HG03066 (cell line): ENCODE measurements around the gene CLCF1.
"Not testable (repeated sequence)": the region's sequence is repeated elsewhere in the genome, so short reads cannot be mapped to it uniquely, and the experiment has no call there.

Source experiments
- ATAC-seq: cut with Tn5 transposase; IDR thresholded peaks from one replicate; pipeline ENCODE4 v1.9.1; 2021; ENCODE audit warnings: low read depth; ENCODE audit not compliant: unreplicated experiment

CLCF1 gene

DNA sequence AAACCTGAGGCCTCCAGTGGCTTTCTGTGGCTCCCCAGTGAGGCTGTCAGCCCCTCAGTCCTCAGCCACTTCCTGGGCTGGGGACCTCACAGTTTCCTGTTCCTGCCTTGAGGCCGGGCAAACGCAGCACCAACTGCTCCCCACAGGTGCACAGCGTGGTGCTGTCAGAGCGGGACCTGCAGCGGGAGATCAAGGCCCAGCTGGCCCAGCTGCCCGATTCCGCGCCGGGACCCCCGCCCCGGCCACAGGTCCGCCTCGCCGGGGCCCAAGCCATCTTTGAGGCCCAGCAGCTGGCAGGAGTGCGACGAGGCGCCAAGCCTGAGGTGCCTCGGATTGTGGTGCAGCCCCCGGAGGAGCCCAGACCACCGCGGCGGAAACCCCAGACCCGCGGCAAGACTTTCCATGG is 35.9 kb upstream of the CLCF1 start:
- ATAC-seq = peak; percentile 58

- ATAC-seq = no peak
Measured at GRCh38 chr11:67408437-67409200, 35.2 kb upstream of the CLCF1 start.

- no peak for ATAC-seq
Measured at GRCh38 chr11:67407688-67408163, 34.3 kb upstream of the CLCF1 start.

DNA sequence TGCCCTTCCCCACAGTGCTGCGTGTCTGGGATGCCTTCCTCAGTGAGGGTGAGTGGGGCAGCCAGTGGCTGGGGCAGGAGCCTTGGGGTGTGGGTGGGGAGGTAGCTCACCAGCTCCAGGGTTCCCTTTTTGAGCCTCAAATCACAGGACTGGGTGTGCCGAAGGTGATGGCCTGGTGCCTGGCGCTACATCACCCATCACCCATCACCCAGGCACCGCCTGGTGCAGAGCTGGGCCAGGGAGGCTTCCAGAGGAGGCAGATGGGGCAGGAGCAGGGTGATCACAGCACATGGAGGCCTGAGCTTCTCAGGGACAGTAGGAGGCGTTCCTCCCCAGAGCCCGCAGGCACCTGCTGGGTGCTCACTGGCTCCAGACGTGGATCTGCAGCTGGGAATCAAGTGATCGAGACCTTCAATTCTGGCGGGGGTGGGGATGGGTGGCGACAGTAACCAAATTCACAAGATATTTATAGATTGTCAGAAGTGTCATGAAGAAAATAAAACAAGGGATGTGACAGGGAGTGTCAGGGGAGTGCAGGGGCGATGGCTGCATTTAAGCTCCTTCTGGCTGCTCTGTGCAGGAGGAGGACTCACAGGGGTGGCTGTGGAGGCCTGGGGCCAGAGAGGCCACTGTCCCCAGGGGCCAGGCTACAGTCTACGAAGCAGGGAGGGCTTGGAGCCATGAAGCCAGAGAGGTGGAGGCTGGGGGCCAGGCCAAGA is 33.7 kb upstream of the CLCF1 start:
- no peak for ATAC-seq

GRCh38 chr11:67406420-67406968 is 33.1 kb upstream of the CLCF1 start:
- ATAC-seq = no peak

DNA sequence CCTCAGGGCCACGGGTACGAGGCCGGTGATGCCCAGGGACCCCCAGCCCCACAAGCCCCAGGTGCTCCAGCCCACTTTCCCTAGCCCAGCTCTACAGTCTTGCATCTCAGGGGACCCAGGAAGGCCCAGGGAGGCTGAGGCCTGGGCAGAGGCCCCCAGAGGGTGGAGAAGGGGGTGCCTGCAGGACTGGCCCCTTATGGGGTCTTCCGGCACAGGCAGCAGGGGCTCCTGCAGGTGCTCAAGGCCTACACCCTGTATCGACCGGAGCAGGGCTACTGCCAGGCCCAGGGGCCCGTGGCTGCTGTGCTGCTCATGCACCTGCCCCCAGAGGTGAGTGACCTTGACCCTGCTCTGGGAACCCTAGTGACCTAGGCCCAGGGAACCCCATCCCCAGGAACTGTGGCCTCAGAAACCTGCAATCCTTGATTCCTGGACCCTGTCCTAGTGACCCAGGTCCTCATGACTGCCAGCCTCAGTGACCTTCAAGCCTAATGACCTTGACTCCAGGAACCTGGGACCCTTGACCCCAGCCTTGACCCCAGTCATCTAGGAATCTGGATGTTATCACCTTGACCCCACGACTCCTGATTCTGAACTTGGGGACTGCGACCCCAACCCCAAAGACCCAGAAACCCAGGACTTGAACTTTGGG is 32.4 kb upstream of the CLCF1 start:
- no peak for ATAC-seq

GRCh38 chr11:67405196-67405567 is 31.8 kb upstream of the CLCF1 start:
- no peak for ATAC-seq

GRCh38 chr11:67404515-67405195 is 31.3 kb upstream of the CLCF1 start:
- ATAC-seq = no peak

DNA sequence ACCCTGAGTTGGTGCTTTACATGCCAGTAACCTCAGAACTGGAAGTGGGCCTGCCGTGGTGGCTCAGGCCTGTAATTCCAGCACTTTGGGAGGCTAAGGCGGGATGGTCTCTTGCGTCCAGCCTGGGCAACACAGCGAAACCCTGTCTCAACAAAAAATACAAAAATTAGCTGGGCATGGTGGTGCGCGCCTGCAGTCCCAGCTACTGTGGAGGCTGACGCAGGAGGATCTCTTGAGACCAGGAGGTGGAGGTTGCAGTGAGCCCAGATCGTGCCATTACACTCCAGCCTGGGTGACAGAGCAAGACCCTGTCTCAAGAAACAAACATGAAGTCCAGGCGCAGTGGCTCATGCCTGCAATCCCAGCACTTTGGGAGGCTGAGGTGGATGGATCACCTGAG is 29.7 kb upstream of the CLCF1 start:
- not testable (repeated sequence) for ATAC-seq

- not testable (repeated sequence) for ATAC-seq
Measured at GRCh38 chr11:67402192-67402839, 28.9 kb upstream of the CLCF1 start.

- peak; percentile 55 for ATAC-seq
Measured at GRCh38 chr11:67401495-67402191, 28.2 kb upstream of the CLCF1 start, which contains the start of gene PPP1CA. PPP1CA (minus strand) TSS chr11:67401858; CDS start chr11:67401782, 76 bp downstream.

DNA sequence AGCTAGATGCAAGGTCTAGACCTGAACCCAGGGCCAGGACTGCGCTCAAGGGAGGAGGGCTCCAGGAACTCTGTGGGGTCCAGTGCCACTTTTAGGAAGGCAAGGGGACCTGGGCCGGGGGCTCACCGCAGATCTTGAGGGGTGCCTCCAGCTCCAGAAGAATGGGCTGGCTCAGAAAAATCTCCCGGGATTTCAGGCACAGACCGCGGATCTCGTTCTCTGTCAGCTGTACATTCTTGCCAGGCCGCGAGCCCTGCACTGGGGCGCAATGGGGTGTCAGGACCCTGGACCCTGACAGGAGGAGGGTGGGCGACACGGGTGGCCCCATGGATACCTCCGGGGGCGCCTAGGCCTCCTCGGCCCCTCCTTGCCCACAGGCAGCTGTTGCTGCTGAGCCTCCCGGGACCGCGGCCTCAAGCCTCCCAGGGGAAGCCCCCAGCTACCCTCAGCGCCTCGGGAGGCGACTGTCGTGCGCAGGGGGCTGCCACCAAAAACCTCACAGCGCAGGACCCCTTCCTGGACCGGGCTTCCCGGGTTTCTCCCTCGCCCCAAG is 27.6 kb upstream of the CLCF1 start:
- peak; percentile 18 for ATAC-seq

DNA sequence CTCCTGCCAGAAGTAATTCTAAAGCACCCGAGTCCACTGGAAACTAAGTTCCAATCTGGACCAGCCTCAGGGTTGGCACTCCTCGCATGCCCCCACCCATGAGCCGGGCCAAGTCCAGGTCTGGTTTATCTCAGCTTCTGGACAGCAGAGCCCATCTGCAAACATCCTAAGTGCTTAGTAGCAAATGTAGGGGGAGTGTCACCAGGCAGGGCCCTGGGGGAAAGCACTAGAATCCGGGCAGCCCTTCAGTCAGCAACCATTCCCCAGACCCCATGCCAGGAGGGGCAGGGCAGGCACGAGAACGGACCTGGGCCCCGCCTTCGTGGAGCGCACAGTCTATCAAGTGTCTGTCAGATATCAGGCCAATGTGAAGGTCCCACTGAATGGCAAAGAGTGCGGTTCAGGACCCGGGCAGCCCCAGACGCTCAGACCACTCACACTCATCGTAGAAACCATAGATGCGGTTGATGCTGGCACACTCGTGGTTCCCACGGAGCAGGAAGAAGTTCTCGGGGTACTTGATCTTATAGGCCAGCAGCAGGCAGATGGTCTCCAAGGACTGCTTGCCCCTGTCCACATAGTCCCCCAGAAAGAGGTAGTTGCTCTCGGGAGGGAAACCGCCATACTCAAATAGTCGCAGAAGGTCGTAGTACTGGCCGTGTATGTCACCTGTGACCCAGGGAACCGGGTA is 27.0 kb upstream of the CLCF1 start:
- no peak for ATAC-seq

DNA sequence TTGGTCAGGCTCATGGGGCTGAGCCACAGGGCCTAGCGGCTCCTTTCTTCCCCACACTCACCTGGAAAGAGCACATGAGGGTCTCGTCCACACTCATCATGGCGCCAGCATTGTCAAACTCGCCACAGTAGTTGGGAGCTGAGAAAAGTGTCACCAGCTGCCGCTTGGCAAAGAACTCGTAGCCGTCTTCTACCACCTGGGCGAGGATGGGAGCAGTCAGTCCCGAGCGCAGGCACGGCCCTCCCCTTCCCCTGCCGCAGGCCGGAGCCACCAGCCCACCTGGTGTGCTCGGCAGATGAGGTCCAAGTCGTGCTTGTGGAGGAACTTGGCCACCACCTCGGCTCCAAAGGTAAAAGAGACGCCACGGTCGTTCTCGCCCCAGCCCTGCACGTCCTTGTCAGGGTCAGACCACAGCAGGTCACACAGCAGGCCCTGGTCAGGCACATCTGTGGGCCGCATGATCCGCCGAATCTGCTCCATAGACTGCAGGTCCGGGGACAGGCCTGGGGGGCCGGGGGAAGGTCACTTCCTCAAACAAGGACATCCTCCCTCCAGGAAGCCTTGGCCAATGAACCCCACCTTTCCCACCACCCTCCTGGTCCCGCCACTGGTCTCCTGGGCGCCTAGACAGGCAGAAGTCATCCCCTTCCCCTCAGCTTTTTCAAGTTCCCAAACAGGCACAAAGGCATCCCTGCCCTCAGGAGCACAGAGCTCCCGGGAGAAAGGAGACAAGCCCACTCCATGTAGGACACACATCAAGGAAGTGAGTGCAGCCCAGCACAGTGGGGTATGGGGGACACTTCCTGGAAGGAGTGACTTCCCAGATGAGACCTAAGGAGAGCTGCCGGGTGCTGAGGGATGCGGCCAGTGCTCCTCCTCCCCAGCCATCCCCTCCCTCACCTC is 25.5 kb upstream of the CLCF1 start:
- ATAC-seq = no peak

- no peak for ATAC-seq
Measured at GRCh38 chr11:67397986-67398660, 24.7 kb upstream of the CLCF1 start.

GRCh38 chr11:67397536-67397935 is 24.1 kb upstream of the CLCF1 start:
- no peak for ATAC-seq
